Fibroblast of skin of scalp (primary cell): ENCODE measurements around the gene RNF181.
"Not testable (repeated sequence)": the region's sequence is repeated elsewhere in the genome, so short reads cannot be mapped to it uniquely, and the experiment has no call there.

Experiments used
- DNase-seq: peaks from one replicate; pipeline ENCODE4 v3.0.0-alpha.2; 2013

RNF181 gene

DNA sequence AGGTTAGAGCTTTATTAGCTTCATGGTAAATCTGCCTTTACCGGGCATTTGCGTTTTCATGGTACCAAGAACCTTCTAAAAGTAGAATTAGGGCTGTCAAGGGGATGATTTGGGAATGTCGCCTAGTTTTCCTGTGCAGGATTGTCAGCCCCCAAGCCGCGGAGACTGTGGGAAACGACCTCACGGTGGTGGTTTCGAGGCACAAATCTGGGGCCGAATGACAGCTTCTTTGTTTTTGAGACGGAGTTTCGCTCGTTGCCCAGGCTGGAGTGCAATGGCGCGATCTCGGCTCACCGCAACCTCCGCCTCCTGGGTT is 19.8 kb downstream of the RNF181 start:
- no peak for DNase-seq

DNA sequence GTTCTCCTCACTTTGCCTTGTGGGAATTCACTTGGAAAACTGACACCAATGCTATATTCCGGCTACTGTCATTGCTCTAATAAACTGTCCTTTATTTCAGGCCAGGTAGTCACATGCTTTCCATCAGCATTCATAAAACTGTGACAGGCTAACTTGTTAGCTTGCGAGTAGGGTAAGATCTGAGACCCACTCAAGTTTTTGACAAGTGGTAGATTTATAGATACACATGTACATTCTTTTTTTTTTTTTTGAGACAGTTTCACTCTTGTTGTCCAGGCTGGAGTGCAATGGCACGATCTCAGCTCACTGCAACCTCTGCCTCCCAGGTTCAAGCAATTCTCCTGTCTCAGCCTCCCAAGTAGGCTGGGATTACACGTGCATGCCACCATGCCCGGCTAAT is 22.2 kb downstream of the RNF181 start:
- not testable (repeated sequence) for DNase-seq

DNA sequence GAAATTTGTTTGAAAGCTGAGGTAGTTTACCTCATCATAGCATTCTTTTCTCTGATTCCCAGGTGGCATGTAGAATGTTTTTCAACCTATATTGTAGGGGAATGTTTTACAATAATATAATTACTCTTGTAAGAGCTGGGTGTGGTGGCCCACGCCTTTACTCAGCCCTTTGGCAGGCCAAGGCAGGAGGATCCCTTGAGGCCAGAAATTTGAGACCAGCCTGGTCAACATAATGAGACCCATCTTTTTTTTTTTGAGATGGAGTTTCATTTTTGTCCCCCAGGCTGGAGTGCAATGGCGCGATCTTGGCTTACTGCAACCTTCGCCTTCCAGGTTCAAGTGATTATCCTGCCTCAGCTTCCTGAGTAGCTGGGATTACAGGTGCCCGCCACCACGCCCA is 24.1 kb downstream of the RNF181 start:
- DNase-seq = no peak

DNA sequence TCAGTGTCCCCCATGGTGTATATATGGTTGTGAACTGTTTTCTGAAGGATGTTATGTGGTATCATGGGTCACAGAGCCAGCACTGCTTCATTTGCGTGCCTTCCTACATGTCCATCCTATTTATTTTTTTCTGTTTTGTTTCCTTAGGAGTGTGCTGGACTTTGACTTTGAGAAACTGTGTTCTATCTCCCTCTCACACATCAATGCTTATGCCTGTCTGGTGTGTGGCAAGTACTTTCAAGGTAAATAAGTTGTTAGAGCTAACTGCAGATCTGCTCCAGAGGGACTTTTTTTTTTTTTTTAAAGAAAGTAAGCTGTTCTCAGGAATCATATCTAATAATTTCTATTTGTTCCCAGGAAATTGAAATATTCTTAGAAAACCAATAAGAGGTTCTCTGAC is 25.8 kb downstream of the RNF181 start:
- DNase-seq = no peak

DNA sequence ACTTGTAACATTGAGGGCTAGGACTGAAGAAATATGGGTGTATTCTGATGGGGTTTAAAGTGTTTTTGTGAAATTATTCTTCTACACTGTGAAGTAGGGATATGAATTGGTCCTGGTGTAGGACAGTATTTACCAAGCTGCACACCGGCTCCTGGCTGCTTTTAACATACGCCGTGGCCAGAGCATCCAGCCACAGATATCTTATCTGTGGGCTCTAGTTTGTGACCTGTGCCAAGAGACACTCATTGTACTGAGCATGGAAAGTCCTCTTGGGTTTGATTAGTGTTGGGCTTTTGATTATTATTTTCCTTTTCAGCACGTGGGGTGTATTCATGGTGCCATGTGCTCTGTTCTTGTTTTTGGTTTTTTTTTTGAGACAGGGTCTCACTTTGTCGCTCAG is 28.4 kb downstream of the RNF181 start:
- no peak for DNase-seq

DNA sequence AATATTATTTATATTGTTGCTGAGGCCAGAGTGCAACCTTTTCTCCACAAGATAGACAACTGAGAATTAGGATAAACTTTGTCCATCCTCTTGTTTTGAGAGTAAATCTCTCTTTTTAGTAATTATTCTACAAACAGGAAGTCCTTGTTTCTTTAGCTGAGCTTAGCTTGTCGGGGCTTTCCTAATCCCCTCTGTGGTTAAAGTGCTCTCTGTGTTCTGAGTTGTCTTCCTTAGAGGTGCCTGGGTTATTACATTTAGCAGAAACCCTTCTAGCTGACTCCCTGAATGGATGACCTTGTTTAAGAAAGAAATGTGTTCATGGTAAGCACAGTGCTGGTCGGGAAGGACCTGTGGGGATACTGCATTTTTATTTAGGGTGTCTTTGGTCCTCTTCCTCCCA is 33.1 kb downstream of the RNF181 start:
- DNase-seq = no peak

DNA sequence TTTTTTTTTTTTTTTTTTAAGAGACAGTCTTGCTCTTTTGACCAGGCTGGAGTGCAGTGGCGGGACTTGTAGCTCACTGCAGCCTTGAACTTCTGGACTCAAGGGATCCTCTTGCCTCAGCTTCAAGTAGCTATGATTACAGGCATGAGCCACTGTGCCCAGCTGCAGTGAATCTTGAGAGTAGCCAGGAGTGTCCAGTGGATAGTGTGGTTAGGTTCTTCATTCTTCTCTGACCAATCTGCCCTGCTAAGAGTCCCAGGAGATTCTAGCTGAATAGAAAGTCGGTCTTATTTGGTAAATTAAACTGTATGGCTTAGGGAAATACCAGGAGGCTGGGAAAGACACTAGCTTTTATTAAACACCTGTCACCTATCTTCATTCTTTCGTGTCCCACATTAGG is 35.8 kb downstream of the RNF181 start:
- no peak for DNase-seq

DNA sequence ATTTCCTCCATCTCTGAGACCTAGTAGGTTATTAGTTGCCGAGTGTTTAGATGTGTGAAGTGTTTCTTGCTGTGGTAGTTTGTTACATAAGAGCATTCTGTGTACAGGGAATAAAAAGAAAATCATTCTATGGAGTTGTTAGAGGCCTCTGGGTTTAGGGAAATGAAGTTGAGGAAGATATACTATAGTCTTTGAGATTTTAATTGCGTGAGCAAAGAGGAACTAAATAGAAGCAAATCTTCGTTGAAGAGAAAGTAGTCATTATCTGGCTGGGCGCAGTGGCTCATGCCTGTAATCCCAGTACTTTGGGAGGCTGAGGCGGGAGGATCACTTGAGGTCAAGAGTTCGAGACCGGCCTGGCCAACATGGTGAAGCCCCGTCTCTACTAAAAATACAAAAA is 39.5 kb downstream of the RNF181 start:
- no peak for DNase-seq

DNA sequence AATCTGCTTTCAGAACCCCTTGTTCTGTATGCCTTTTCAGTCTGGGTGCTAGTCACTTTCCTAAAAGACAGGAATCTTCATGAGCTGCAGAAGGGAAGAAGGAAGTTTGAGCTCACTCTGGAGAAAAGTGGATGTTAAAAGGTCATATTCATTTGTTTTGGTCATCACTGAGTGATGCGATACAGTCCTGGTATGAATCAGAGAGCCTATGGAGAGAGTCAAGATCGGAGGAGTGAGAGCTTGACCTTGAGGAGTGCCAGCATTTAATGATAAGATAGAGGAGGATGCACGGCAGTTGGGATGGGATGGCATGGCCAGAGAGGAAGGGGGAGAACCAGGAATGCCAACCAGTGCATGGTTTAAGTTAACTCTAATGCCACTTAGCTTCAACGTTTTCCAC is 40.1 kb downstream of the RNF181 start:
- DNase-seq = no peak

DNA sequence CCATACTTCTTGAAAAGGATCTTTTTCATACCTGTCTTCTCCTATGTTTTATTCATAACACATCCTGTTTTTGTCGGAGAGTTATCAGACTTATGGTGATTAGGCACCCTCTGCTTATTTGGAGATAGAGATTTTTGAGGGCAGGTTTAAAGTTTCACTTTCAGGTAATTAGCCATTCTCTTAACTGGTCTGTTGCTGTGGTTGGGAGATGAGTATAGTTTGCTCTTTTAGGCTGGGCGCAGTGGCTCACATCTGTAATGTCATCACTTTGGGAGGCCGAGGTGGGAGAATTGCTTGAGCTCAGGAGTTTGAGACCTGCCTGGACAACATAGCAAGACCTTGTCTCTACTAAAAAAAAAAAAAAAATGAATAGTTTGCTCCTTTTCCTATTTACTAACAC is 47.2 kb downstream of the RNF181 start:
- no peak for DNase-seq

DNA sequence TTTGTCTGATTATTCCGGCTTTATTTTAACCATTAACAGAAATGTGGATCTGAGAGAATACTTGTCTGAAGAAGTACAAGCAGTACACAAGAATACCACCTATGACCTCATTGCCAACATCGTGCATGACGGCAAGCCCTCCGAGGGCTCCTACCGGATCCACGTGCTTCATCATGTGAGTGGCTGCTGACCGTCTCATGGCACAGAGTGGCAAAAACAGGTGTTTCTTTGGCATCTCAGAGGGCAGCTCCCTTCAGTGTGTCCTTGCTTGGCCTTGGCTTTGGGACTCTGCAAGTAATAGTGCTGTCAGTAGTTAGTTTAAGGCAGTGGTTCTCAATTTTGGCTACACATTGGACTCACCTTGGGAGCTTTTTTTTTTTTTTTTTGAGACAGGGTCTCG is 49.4 kb downstream of the RNF181 start:
- DNase-seq = no peak

DNA sequence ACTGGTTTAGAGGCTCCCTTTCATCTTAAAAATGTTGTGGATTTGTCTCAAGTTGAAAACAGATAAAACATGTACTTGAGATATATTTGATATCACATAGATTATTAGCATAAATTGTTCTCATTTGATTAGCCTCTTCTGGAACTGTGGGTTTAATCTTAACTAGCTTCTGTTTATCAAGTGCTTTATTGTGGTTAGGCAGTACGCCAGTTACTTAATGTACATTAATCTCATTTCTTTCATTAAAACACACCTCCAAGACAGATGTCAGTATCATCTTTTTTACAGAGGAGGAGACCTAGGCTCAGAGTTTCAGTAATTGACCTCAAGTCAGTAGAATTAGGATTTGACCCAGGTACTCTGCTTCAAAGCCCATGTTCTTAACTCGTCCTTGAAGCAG is 50.6 kb downstream of the RNF181 start:
- no peak for DNase-seq
